Spinal cord (tissue), 10 donors: ENCODE data around the gene CRLF3. TPM values are rescaled to one million over a fixed set of nuclear protein-coding genes. Genes with fewer than 3 reads are reported as not detected.
"Not testable (repeated sequence)": the region's sequence is repeated elsewhere in the genome, so short reads cannot be mapped to it uniquely, and the experiment has no call there.

Source experiments
- DNase-seq, 6 donors: peaks; one replicate each; pipeline versions ENCODE4 v3.0.0 to v3.0.0-alpha.2; 2013 to 2015; ENCODE audit warnings: low spot score in 6 of 6, low read depth in 4 of 6
- H3K27ac ChIP-seq: one replicate; pipeline ENCODE4 v1.5.1; 2013; ENCODE audit warnings: low read depth, low read length, control low read depth
- H3K27me3 ChIP-seq: one replicate; pipeline ENCODE4 v1.6.1; 2013; ENCODE audit warnings: low read length; ENCODE audit not compliant: control insufficient read depth, insufficient read depth
- H3K36me3 ChIP-seq: one replicate; pipeline ENCODE4 v1.6.1; 2013; ENCODE audit warnings: low read length; ENCODE audit not compliant: control insufficient read depth, insufficient read depth
- H3K4me1 ChIP-seq: one replicate; pipeline ENCODE4 v1.6.1; 2013; ENCODE audit warnings: low read length; ENCODE audit not compliant: control insufficient read depth, insufficient read depth
- H3K4me3 ChIP-seq: one replicate; pipeline ENCODE4 v1.5.1; 2013; ENCODE audit warnings: low read depth, low read length, control low read depth
- H3K9me3 ChIP-seq: one replicate; pipeline ENCODE4 v1.6.1; 2013; ENCODE audit warnings: low read length; ENCODE audit not compliant: control insufficient read depth, insufficient read depth
- WGBS: methylation state at CpG from one replicate; pipeline ENCODE4 v1.1.5; 2013; ENCODE audit warnings: missing lambda C conversion rate; ENCODE audit not compliant: insufficient coverage; 5-methylcytosine and 5-hydroxymethylcytosine counted together
- polyA plus RNA-seq, 2 donors: library from polyadenylated mRNA; unstranded; fragments of 120-200 nt; gene quantifications; one replicate each; pipeline ENCODE4 v1.2.1, GENCODE V29; 2013; ENCODE audit not compliant: insufficient read length in 2 of 2
- total RNA-seq, 2 donors: library from RNA; depleted of rRNA in 1 of 2; stranded (reverse); fragments of 120-200 nt in 1 of 2; fragments of >200 nt in 1 of 2; gene quantifications; one replicate each; pipeline versions ENCODE4 v1.2.3 to v1.2.4, GENCODE V29; 2013 to 2014
- donor health status: healthy.

CRLF3 gene
- total and polyA plus RNA-seq, 4 donors: 11.1 to 31.0 (median 13.3) TPM

DNA sequence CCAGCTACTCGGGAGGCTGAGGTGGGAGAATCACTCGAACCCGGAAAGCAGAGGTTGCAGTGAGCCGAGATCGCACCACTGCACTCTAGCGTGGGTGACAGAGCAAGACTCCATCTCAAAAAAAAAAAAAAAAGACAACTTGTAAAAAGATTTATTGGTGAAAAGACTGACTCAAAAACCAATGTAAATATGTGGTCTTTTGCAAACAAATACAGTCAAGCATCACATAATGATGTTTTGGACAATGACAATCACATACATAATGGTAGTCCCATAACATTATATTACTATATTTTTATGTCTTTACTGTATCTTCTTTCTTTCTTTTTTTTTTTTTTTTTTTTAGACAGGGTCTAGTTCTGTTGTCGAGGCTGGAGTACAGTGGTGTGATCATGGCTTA is 8.3 kb downstream of the CRLF3 start:
- Histone ChIP-seq H3K4me1 (no peaks in the 10 kb centered on the region), H3K4me3 (no peak overlapping the region), H3K27me3 (no peaks in the 10 kb centered on the region), H3K9me3 (no peaks in the 10 kb centered on the region), H3K36me3 (no peaks in the 10 kb centered on the region), H3K27ac (no peak overlapping the region)
- no CpG with 5 or more reads among the region's 7 CpGs for WGBS
- no peak for DNase-seq

GRCh38 chr17:30814860-30815259 is 9.6 kb downstream of the CRLF3 start:
- not testable (repeated sequence) for H3K9me3 ChIP-seq, H3K4me3 ChIP-seq, DNase-seq, H3K4me1 ChIP-seq, H3K27ac ChIP-seq, H3K27me3 ChIP-seq, H3K36me3 ChIP-seq
- 96% methylated on average over 3 of the region's 9 CpGs for WGBS

- not testable (repeated sequence) for DNase-seq, H3K4me1 ChIP-seq, H3K36me3 ChIP-seq, H3K9me3 ChIP-seq, H3K4me3 ChIP-seq, H3K27ac ChIP-seq, H3K27me3 ChIP-seq
- WGBS: 100% methylated on average over 7 of the region's 12 CpGs
These were observed 10.3 kb downstream of the CRLF3 start for GRCh38 chr17:30814236-30814635.

GRCh38 chr17:30812218-30813177 is 12.0 kb downstream of the CRLF3 start:
- Histone ChIP-seq H3K27me3 (no peaks in the 10 kb centered on the region), H3K4me3 (no peak overlapping the region), H3K36me3 (peaks cover 3% of the 10 kb centered on the region), H3K9me3 (no peaks in the 10 kb centered on the region), H3K27ac (no peak overlapping the region), H3K4me1 (no peaks in the 10 kb centered on the region)
- DNase-seq: no peak
- WGBS: 29% methylated on average over 1 of the region's 5 CpGs

DNA sequence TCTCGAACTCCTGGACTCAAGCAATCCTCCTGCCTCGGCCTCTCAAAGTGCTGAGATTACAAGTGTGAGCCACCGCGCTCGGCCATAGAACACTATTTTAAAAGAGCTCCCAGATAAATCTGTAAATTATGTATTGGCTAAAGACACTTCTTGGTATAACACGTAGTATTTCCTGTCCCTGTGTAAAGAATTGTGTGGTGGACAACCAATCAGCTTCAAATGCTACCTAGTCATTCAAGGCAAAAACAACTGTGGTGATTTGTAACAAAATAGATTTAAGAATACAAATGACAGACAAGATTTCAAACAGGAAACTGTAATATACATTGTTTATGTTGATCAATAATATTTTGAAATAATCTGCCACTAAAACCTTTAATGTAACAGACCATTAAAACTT is 14.6 kb downstream of the CRLF3 start:
- no CpG with 5 or more reads among the region's 6 CpGs for WGBS
- no peak overlapping the region for H3K27ac ChIP-seq
- no peaks in the 10 kb centered on the region for H3K9me3 ChIP-seq
- H3K36me3 ChIP-seq: peaks cover 3% of the 10 kb centered on the region
- no peaks in the 10 kb centered on the region for H3K4me1 ChIP-seq
- no peak for DNase-seq
- no peaks in the 10 kb centered on the region for H3K27me3 ChIP-seq
- H3K4me3 ChIP-seq: no peak overlapping the region

- H3K4me1 ChIP-seq: no peaks in the 10 kb centered on the region
- 90% methylated on average over 4 of the region's 9 CpGs for WGBS
- H3K27ac ChIP-seq: no peak overlapping the region
- no peaks in the 10 kb centered on the region for H3K27me3 ChIP-seq
- DNase-seq: peak in 1 of 6 donors; percentile 5
- no peaks in the 10 kb centered on the region for H3K9me3 ChIP-seq
- peaks cover 3% of the 10 kb centered on the region for H3K36me3 ChIP-seq
- H3K4me3 ChIP-seq: no peak overlapping the region
These were observed 15.7 kb downstream of the CRLF3 start for GRCh38 chr17:30808785-30809286.

GRCh38 chr17:30807896-30808295 is 16.6 kb downstream of the CRLF3 start:
- WGBS: 67% methylated on average over 1 of the region's 1 CpG
- DNase-seq: no peak
- H3K27ac ChIP-seq: no peak overlapping the region

DNA sequence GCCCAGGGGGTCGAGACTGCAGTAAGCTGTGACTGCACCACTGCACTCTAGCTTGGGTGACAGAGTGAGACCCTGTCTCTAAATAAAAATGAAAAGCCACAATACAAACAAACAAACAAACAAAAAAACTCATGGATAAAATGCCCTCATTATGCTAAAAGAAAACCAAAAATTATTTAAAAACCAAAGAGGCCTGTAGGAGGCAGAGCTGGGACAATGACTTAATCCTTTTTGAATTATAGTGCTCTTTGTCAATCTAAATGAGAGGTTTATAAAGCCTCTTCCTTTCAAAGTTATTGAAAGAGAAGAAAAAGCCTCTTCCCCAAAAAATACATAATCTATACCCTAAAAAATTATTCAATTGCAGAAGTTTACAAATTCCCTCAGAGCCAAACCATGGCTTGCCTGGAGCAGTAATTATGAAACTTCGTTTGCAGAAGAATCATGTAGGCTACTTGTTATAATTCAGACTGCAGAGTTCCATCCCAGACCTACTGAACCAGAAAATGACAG is 18.5 kb downstream of the CRLF3 start:
- H3K36me3 ChIP-seq: peaks cover 20% of the 10 kb centered on the region
- no peak overlapping the region for H3K4me3 ChIP-seq
- DNase-seq: no peak
- no peaks in the 10 kb centered on the region for H3K9me3 ChIP-seq
- no CpG with 5 or more reads among the region's 2 CpGs for WGBS
- no peak overlapping the region for H3K27ac ChIP-seq
- H3K27me3 ChIP-seq: no peaks in the 10 kb centered on the region
- H3K4me1 ChIP-seq: no peaks in the 10 kb centered on the region

More at GRCh38 chr17:30807896-30808295, 16.6 kb downstream of the CRLF3 start:
- H3K9me3 ChIP-seq: no peaks in the 10 kb centered on the region
- no peaks in the 10 kb centered on the region for H3K27me3 ChIP-seq
- H3K36me3 ChIP-seq: peaks cover 5% of the 10 kb centered on the region
- H3K4me1 ChIP-seq: no peaks in the 10 kb centered on the region
- H3K4me3 ChIP-seq: no peak overlapping the region

DNA sequence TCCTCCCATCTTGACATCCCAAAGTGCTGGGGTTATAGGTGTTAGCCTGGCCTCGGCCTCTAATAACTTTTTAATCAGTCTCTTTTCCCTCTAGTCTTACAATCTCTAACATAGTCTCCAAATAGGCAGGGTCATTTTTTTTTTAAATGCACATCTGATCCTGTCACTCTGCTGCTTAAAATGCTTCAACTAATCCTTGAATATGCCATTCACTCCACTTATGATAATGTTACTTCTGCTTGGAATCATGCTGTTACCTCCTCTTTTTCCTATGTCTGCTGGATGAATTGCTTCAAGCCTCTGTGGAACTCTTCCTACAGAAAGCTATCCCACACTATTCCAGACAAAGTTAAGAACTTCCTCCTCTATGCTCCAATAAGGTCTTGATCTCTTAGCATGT is 22.8 kb downstream of the CRLF3 start:
- Histone ChIP-seq H3K27me3 (no peaks in the 10 kb centered on the region), H3K4me1 (no peaks in the 10 kb centered on the region), H3K27ac (no peak overlapping the region), H3K36me3 (peaks cover 28% of the 10 kb centered on the region), H3K9me3 (no peaks in the 10 kb centered on the region), H3K4me3 (no peak overlapping the region)
- DNase-seq: no peak
- 100% methylated on average over 1 of the region's 1 CpG for WGBS

- no CpG with 5 or more reads among the region's 4 CpGs for WGBS
- H3K27me3 ChIP-seq: no peaks in the 10 kb centered on the region
- no peaks in the 10 kb centered on the region for H3K9me3 ChIP-seq
- DNase-seq: no peak
- no peak overlapping the region for H3K27ac ChIP-seq
- H3K4me1 ChIP-seq: no peaks in the 10 kb centered on the region
- H3K36me3 ChIP-seq: peaks cover 34% of the 10 kb centered on the region
- H3K4me3 ChIP-seq: no peak overlapping the region
These were observed 28.5 kb downstream of the CRLF3 start for GRCh38 chr17:30796016-30796415.
